Endometrium (tissue), 2 donors: Measurements from ENCODE around the gene GRAMD1B.
"Not testable (repeated sequence)": the region's sequence is repeated elsewhere in the genome, so short reads cannot be mapped to it uniquely, and the experiment has no call there.

Experiments used
- FAIRE-seq: peaks from 2 replicates; lab custom pipeline; 2012; peaks lifted over from hg19 to GRCh38; lab: Jason Lieb, UNC
- donor health status: control.
- donor health status: control.

The GRAMD1B gene

GRCh38 chr11:123443851-123444623 is 14.0 kb downstream of the GRAMD1B start:
- FAIRE-seq, result no peak

GRCh38 chr11:123448823-123449222 is 18.8 kb downstream of the GRAMD1B start:
- no peak for FAIRE-seq

DNA sequence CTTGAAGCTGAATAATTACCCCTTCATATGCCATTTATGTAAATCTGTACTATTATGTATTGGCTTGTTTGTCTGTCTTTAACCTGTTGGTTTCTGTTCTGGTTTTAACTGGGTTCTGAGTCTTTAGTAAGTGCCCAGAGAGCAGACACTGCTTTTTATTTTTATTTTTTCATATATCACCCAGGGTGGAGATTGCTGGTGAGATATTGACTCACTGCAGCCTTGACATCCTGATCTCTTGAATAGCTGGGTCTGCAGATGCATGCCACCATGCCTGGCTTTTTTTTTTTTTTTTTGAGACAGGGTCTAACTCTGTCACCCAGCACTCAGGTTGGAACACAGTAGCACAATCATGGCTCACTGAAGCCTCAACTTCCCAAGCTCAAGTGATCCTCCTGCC is 19.4 kb downstream of the GRAMD1B start:
- no peak for FAIRE-seq

- FAIRE-seq, result no peak
These were observed 20.6 kb downstream of the GRAMD1B start for GRCh38 chr11:123450623-123451022.

DNA sequence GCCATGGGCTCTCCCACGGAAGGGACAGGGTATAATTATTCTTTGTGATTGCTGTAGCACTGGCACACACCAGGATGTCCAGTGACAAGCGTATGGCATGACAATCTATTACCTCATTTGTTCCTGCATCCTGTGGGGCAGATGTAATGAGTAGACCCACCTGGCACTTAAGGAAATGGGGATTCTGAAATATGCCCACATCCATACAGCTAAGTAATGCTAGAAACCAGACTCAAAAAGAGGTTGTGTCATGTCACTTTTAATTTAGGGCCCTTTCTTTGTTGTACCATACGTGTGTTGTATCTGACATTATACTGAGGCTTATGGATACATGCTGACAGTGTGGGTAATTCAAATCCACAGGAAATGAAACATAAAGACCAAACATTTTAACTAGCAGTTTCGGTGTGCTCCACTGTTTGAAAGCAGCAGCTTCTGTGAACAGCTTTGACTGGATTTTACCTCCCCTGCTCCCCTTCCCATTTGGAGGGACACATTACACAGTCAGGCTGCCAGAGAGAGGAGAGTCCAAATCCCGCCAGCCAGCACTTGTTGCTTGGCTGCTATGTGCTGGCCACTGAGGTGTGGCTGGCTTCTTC is 21.2 kb downstream of the GRAMD1B start:
- FAIRE-seq, result no peak

DNA sequence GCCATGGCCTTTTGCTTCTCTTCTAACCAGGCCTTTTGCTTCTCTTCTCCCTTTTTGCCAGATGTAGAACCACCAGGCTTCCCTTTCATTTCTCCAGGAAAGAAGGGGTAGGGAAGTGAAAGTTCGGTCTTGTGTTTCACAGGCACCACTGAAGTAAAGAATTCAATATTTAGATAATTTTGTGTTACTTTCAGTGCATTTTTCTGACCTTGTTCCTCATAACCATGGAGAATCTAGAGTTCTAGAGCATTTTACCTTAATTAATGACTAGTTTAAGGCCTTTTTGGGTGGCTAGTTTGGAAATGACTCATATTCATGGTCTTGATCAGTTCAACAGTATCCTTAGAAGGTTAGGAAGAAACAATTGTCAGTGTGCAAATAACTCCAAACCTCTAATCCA is 22.7 kb downstream of the GRAMD1B start:
- no peak for FAIRE-seq

DNA sequence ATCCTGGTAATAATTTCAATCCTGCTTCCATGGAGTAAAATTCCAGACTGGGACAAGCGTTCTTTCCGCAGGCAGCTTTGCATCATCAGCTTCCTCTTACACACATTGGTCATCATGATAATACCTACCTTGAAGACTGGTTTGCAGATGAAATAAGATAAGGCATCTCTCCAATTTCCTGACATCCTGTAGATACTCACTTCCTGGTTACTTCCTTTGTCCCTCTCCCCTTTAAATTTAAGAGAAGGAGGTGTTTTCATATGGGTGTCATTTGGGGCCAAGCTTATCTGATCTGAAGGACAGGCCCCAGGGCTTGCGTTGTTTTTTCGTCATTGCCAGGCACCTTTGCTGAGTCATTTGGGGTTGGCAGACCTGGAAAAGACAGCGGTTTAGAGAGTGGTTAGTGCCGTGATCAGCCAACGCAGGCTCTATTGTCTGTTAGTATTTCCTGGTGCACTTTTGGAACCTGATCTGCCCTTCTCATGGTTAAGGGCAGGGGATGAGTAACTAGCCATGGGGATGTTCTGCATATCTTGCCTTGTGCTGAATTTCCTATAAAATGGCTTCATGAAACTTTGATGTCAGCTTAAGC is 24.1 kb downstream of the GRAMD1B start:
- FAIRE-seq, result no peak

DNA sequence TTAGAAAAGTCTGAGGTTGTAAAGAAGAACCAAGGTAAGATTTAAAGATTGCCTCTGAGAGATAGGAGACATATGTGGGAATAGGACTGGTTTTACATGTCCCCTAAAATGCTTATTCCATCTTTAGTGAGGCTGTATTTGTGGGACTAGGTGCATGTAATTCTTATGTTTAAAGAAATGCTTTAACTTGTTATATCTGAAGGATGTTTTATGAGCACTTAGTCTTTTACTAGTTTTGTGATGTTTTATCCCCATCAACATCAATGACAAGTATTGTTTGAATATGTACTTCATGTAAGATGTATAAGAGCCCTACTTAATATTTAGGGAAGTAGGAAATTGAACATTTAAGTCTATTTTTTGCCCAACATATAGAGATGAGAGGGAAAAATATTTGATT is 24.7 kb downstream of the GRAMD1B start:
- no peak for FAIRE-seq

DNA sequence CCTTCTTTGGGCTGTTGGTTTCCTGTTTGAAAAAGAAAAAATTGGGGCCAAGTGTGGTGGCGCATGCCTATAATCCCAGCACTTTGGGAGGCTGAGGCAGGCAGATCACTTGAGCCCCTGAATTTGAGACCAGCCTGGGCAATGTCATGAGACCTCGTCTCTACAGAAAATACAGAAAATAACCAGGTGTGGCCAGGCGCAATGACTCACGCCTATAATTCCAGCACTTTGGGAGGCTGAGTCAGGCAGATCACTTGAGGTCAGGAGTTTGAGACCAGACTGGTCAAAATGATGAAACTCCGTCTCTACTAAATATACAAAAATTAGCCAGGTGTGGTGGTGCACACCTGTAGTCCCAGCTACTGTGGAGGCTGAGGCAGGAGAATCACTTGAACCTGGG is 26.4 kb downstream of the GRAMD1B start:
- FAIRE-seq, result not testable (repeated sequence)

- no peak for FAIRE-seq
These were observed 27.2 kb downstream of the GRAMD1B start for GRCh38 chr11:123457187-123457770.

GRCh38 chr11:123458501-123458900 is 28.4 kb downstream of the GRAMD1B start:
- FAIRE-seq, result no peak

GRCh38 chr11:123460012-123460700 is 30.1 kb downstream of the GRAMD1B start:
- FAIRE-seq, result no peak

- no peak for FAIRE-seq
These were observed 31.1 kb downstream of the GRAMD1B start for GRCh38 chr11:123461164-123461563.

GRCh38 chr11:123465667-123466066 is 35.6 kb downstream of the GRAMD1B start:
- FAIRE-seq, result not testable (repeated sequence)

GRCh38 chr11:123466172-123466571 is 36.1 kb downstream of the GRAMD1B start:
- not testable (repeated sequence) for FAIRE-seq

DNA sequence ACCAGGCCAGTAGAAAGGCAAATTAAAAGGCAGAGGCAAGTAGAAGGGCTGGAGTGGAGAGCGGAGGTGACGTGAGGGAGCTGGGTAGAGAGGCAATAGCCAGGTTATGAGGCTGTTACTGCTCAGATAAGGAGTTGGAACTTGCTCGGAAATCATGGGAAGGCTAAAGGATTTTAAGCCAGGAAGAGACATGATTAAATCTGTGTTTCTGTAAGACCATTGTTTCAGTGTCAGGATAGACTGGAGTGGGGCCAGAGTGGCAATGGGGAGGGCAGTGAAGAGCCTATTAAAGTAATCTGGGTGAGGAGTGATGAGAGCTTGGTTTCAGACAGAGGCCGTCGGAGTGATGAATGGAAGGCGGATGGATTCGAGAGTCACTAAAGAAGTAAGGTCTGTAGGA is 39.0 kb downstream of the GRAMD1B start:
- no peak for FAIRE-seq

GRCh38 chr11:123469586-123469985 is 39.5 kb downstream of the GRAMD1B start:
- no peak for FAIRE-seq

DNA sequence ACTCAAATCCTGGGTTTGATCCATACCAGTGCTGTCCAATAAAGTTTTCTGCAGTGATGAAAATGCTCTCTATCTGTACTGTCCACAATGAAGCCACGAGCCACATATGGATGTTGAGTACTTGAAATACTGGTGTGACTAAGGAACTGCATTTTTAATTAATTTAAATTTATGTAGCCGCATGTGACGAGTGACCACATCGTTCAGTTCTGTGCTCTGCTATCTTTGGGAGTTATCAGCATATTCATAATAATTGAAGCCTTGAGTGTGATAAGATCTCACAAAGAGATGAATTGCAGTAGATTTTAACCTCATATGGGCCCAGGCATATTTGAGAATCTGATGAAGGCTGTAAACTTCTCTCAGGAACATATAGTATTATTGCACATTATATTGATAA is 40.8 kb downstream of the GRAMD1B start:
- FAIRE-seq, result no peak

GRCh38 chr11:123472236-123472935 is 42.3 kb downstream of the GRAMD1B start:
- FAIRE-seq, result no peak

DNA sequence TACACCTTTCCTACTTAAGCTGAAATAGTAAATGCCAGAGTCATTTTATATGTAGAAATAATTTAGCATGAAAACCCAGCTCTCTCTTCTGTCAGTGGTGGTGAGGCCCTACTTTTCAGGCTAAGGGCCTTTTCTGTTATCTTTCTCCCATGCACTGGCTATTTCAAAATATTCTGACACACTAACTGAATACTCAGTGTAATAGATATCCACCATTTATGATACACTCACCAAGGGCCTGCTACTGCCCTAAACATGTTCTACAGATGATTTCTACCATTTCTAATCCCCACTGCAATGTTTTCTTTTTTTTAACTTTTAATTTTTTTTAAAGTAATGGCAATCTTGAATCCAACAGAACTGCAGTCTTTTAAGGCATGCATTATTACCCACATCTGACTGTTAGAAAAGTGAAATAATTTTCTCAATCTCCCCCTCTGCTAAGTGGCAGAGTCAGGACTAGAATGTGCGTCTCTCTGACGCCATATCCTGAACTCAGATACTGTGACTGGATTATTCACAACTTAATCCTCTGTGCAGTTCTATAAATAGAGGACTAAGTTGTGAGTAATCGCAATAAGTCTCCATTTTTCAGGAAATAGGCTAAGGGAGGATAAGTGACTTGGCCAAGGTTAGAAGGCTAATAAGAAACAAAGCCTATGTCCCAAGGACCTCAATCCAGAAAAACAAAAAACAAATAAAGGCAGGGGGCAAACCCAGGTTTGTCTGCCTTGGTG is 44.0 kb downstream of the GRAMD1B start:
- no peak for FAIRE-seq

DNA sequence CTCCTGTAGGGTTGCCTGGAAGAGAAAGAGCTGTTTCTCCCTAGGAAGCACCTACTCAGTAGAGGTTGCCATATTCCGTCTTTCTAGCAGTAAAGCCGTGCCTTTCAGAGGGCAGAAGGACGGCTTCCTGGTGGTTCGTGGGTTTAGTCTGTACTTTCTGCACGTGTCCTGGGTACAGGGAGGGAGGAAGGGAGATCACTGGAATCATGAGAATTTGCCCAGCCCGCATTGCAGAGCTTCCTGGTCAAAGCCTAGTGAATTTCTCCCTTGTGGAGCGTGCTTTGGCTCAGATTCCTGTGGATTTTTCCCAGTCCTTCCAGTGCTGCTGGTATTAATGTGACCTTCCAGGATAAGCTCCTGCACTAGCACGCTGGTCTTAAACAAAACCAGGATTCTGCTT is 44.9 kb downstream of the GRAMD1B start:
- FAIRE-seq, result no peak
